Left kidney (tissue), 2 donors: Measurements from ENCODE around the gene ATP10B. TPM values are rescaled to one million over a fixed set of nuclear protein-coding genes. Genes with fewer than 3 reads are reported as not detected.

ENCODE experiments used
- DNase-seq: peaks from one replicate; pipeline ENCODE4 v3.0.0-alpha.2; 2013
- polyA plus RNA-seq: library from polyadenylated mRNA; unstranded; fragments of 120-200 nt; gene quantifications from one replicate; pipeline ENCODE4 v1.2.1, GENCODE V29; 2013; ENCODE audit not compliant: insufficient read length

The ATP10B gene
- polyA plus RNA-seq, 1 donor = 0.70 TPM

GRCh38 chr5:160555581-160555970 lies 296.4 kb downstream of the ATP10B start:
- no peak for DNase-seq

GRCh38 chr5:160550075-160550474 lies 301.9 kb downstream of the ATP10B start:
- no peak for DNase-seq

- no peak for DNase-seq
These were observed 302.9 kb downstream of the ATP10B start for GRCh38 chr5:160548949-160549645.

GRCh38 chr5:160547872-160548271 lies 304.1 kb downstream of the ATP10B start:
- DNase-seq = no peak

GRCh38 chr5:160547061-160547460 lies 304.9 kb downstream of the ATP10B start:
- DNase-seq = no peak

- DNase-seq = no peak
These were observed 306.2 kb downstream of the ATP10B start for GRCh38 chr5:160545832-160546231.

- DNase-seq = no peak
These were observed 308.6 kb downstream of the ATP10B start for GRCh38 chr5:160543395-160543794.

GRCh38 chr5:160542840-160543239 lies 309.2 kb downstream of the ATP10B start:
- no peak for DNase-seq

GRCh38 chr5:160542281-160542680 lies 309.7 kb downstream of the ATP10B start:
- DNase-seq = no peak

- DNase-seq = no peak
These were observed 312.6 kb downstream of the ATP10B start for GRCh38 chr5:160539431-160539830.

GRCh38 chr5:160537940-160538339 lies 314.1 kb downstream of the ATP10B start:
- no peak for DNase-seq

- no peak for DNase-seq
These were observed 314.9 kb downstream of the ATP10B start for GRCh38 chr5:160537116-160537515.

- no peak for DNase-seq
These were observed 317.1 kb downstream of the ATP10B start for GRCh38 chr5:160534914-160535313.

GRCh38 chr5:160534125-160534524 lies 317.9 kb downstream of the ATP10B start:
- DNase-seq = no peak

GRCh38 chr5:160525471-160526261 lies 326.3 kb downstream of the ATP10B start:
- no peak for DNase-seq

GRCh38 chr5:160524827-160525226 lies 327.2 kb downstream of the ATP10B start:
- DNase-seq = no peak

GRCh38 chr5:160523502-160524163 lies 328.4 kb downstream of the ATP10B start:
- no peak for DNase-seq

GRCh38 chr5:160521392-160521663 lies 330.7 kb downstream of the ATP10B start:
- DNase-seq = no peak

- DNase-seq = no peak
These were observed 331.2 kb downstream of the ATP10B start for GRCh38 chr5:160520609-160521391.

GRCh38 chr5:160516696-160517530 lies 335.1 kb downstream of the ATP10B start:
- DNase-seq = no peak

- no peak for DNase-seq
These were observed 337.1 kb downstream of the ATP10B start for GRCh38 chr5:160514866-160515265.

- no peak for DNase-seq
These were observed 337.8 kb downstream of the ATP10B start for GRCh38 chr5:160514191-160514590.
